Measurements from ENCODE around the gene PPFIA1.
"Not testable (repeated sequence)": the region's sequence is repeated elsewhere in the genome, so short reads cannot be mapped to it uniquely, and the experiment has no call there.

Gene PPFIA1

GRCh38 chr11:70324376-70325115 lies 54.1 kb downstream of the PPFIA1 start:
- no peak for TF ChIP-seq CTCF (IDR thresholded peaks at IDR 0.05; ENCODE audit: borderline replicate concordance, insufficient read depth, low read depth, low read length)
- H3K4me3 ChIP-seq (ENCODE audit: low read depth, low read length), result no peak overlapping the region

- TF ChIP-seq CTCF (IDR thresholded peaks at IDR 0.05; ENCODE audit: borderline replicate concordance, insufficient read depth, low read depth, low read length), result no peak
- no peak overlapping the region for H3K4me3 ChIP-seq (ENCODE audit: low read depth, low read length)
Measured at GRCh38 chr11:70325824-70326223, 55.3 kb downstream of the PPFIA1 start.

GRCh38 chr11:70326365-70326811 lies 55.9 kb downstream of the PPFIA1 start:
- H3K4me3 ChIP-seq (ENCODE audit: low read depth, low read length), result no peak overlapping the region
- no peak for TF ChIP-seq CTCF (IDR thresholded peaks at IDR 0.05; ENCODE audit: borderline replicate concordance, insufficient read depth, low read depth, low read length)

- H3K4me3 ChIP-seq (ENCODE audit: low read depth, low read length), result no peak overlapping the region
- TF ChIP-seq CTCF (IDR thresholded peaks at IDR 0.05; ENCODE audit: borderline replicate concordance, insufficient read depth, low read depth, low read length), result no peak
Measured at GRCh38 chr11:70326833-70327232, 56.3 kb downstream of the PPFIA1 start.

GRCh38 chr11:70327717-70328116 lies 57.2 kb downstream of the PPFIA1 start:
- H3K4me3 ChIP-seq (ENCODE audit: low read depth, low read length), result no peak overlapping the region
- TF ChIP-seq CTCF (IDR thresholded peaks at IDR 0.05; ENCODE audit: borderline replicate concordance, insufficient read depth, low read depth, low read length), result no peak

- no peak overlapping the region for H3K4me3 ChIP-seq (ENCODE audit: low read depth, low read length)
- no peak for TF ChIP-seq CTCF (IDR thresholded peaks at IDR 0.05; ENCODE audit: borderline replicate concordance, insufficient read depth, low read depth, low read length)
Measured at GRCh38 chr11:70328556-70328955, 58.1 kb downstream of the PPFIA1 start.

- H3K4me3 ChIP-seq (ENCODE audit: low read depth, low read length), result not testable (repeated sequence)
Measured at GRCh38 chr11:70331320-70331843, 60.9 kb downstream of the PPFIA1 start.
